H9 (cell line): ENCODE data around the gene SLC35E4. TPM values are rescaled to one million over a fixed set of nuclear protein-coding genes. Genes with fewer than 3 reads are reported as not detected.

Source experiments
- DNase-seq: peaks from one replicate; pipeline ENCODE4 v3.0.0-alpha.2; 2017
- H2AFZ ChIP-seq: one replicate; pipeline ENCODE4 v1.6.1; 2013; ENCODE audit warnings: mild to moderate bottlenecking, low read length, control low read depth, moderate library complexity
- H2AK5ac ChIP-seq: 2 replicates; pipeline ENCODE4 v1.6.1; 2013; ENCODE audit warnings: low read length, control low read depth, mixed read lengths; ENCODE audit not compliant: insufficient read length
- H2BK120ac ChIP-seq: one replicate; pipeline ENCODE4 v1.6.1; 2013; ENCODE audit warnings: low read depth, mild to moderate bottlenecking, low read length, control low read depth, inconsistent platforms; ENCODE audit not compliant: poor library complexity, severe bottlenecking
- H2BK12ac ChIP-seq: 2 replicates; pipeline ENCODE4 v1.6.1; 2013; ENCODE audit warnings: low read length, control low read depth, mixed read lengths, low read depth; ENCODE audit not compliant: insufficient read length
- H2BK15ac ChIP-seq: 2 replicates; pipeline ENCODE4 v1.6.1; 2013; ENCODE audit warnings: low read depth, low read length, control low read depth
- H2BK20ac ChIP-seq: one replicate; pipeline ENCODE4 v1.6.1; 2013; ENCODE audit warnings: low read depth, mild to moderate bottlenecking, low read length, control low read depth, inconsistent platforms; ENCODE audit not compliant: poor library complexity, severe bottlenecking
- H2BK5ac ChIP-seq: 2 replicates; pipeline ENCODE4 v1.6.1; 2013; ENCODE audit warnings: low read length, control low read depth, mixed read lengths; ENCODE audit not compliant: insufficient read length
- H3K14ac ChIP-seq: 2 replicates; pipeline ENCODE4 v1.6.1; 2013; ENCODE audit warnings: low read length, control low read depth; ENCODE audit not compliant: insufficient read depth
- H3K18ac ChIP-seq: 2 replicates; pipeline ENCODE4 v1.6.1; 2013; ENCODE audit warnings: low read depth, mild to moderate bottlenecking, mixed read lengths, low read length, control low read depth; ENCODE audit not compliant: insufficient read length
- H3K23ac ChIP-seq: 2 replicates; pipeline ENCODE4 v1.6.1; 2013; ENCODE audit warnings: low read length, control low read depth, mixed read lengths, low read depth; ENCODE audit not compliant: insufficient read length
- H3K23me2 ChIP-seq: 2 replicates; pipeline ENCODE4 v1.6.1; 2013; ENCODE audit warnings: low read depth, mild to moderate bottlenecking, mixed read lengths, low read length, control low read depth; ENCODE audit not compliant: insufficient read length, poor library complexity, severe bottlenecking
- H3K27ac ChIP-seq: 2 replicates; pipeline ENCODE4 v1.5.1; 2013; ENCODE audit warnings: low read length, control low read depth, mixed read lengths, low read depth; ENCODE audit not compliant: insufficient read length
- H3K27me3 ChIP-seq: 2 replicates; pipeline ENCODE4 v1.6.1; 2013; ENCODE audit warnings: low read length, control low read depth, inconsistent platforms; ENCODE audit not compliant: insufficient read depth
- H3K4ac ChIP-seq: 2 replicates; pipeline ENCODE4 v1.6.1; 2013; ENCODE audit warnings: low read depth, mild to moderate bottlenecking, control low read depth, inconsistent platforms, low read length, moderate library complexity
- H3K4me1 ChIP-seq: 2 replicates; pipeline ENCODE4 v1.6.1; 2013; ENCODE audit warnings: low read length, control low read depth, inconsistent platforms; ENCODE audit not compliant: insufficient read depth
- H3K4me2 ChIP-seq: 2 replicates; pipeline ENCODE4 v1.6.1; 2013; ENCODE audit warnings: low read length, control low read depth, mixed read lengths; ENCODE audit not compliant: insufficient read length, insufficient read depth
- H3K56ac ChIP-seq: 2 replicates; pipeline ENCODE4 v1.6.1; 2013; ENCODE audit warnings: low read depth, mild to moderate bottlenecking, mixed read lengths, low read length, control low read depth; ENCODE audit not compliant: insufficient read length
- H3K79me1 ChIP-seq: 2 replicates; pipeline ENCODE4 v1.6.1; 2013; ENCODE audit warnings: low read depth, mild to moderate bottlenecking, moderate library complexity, low read length, control low read depth, inconsistent platforms; ENCODE audit not compliant: insufficient read depth, poor library complexity, severe bottlenecking
- H3K79me2 ChIP-seq: 2 replicates; pipeline ENCODE4 v1.6.1; 2013; ENCODE audit warnings: low read length, control low read depth, inconsistent platforms; ENCODE audit not compliant: insufficient read depth
- H3K9ac ChIP-seq: 2 replicates; pipeline ENCODE4 v1.6.1; 2013; ENCODE audit warnings: low read length, control low read depth, mixed read lengths; ENCODE audit not compliant: insufficient read length; ENCODE audit errors: extremely low read depth
- H3K9me3 ChIP-seq: one replicate; pipeline ENCODE4 v1.6.1; 2013; ENCODE audit warnings: low read depth, low read length, inconsistent platforms; ENCODE audit not compliant: control insufficient read depth
- H3T11ph ChIP-seq: one replicate; pipeline ENCODE4 v1.6.1; 2013; ENCODE audit warnings: mild to moderate bottlenecking, low read length, control low read depth, inconsistent platforms
- H4K20me1 ChIP-seq: one replicate; pipeline ENCODE4 v1.6.1; 2013; ENCODE audit not compliant: control insufficient read depth, insufficient read length, insufficient read depth
- H4K5ac ChIP-seq: 2 replicates; pipeline ENCODE4 v1.6.1; 2013; ENCODE audit warnings: low read depth, mild to moderate bottlenecking, mixed read lengths, low read length, control low read depth; ENCODE audit not compliant: insufficient read length
- H4K8ac ChIP-seq: replicated peaks from 2 replicates; pipeline ENCODE4 v1.6.1; 2013; ENCODE audit warnings: low read length, control low read depth, mixed read lengths, low read depth; ENCODE audit not compliant: insufficient read length
- H4K91ac ChIP-seq: 2 replicates; pipeline ENCODE4 v1.6.1; 2013; ENCODE audit warnings: low read depth, mild to moderate bottlenecking, moderate library complexity, mixed read lengths, low read length, control low read depth; ENCODE audit not compliant: insufficient read length
- H3K27ac Mint-ChIP-seq, 3 experiments: 2 replicates in 2 of 3; 3 replicates in 1 of 3; pipeline ENCODE4 v1.8.0; 2020 to 2021; ENCODE audit warnings: mixed read lengths in 3 of 3, mild to moderate bottlenecking in 1 of 3, moderate library complexity in 1 of 3
- H3K27me3 Mint-ChIP-seq: 2 replicates; pipeline ENCODE4 v1.8.0; 2021; ENCODE audit warnings: low read depth, mild to moderate bottlenecking, moderate library complexity, mixed read lengths
- H3K36me3 Mint-ChIP-seq, 3 experiments: 2 replicates in 2 of 3; 3 replicates in 1 of 3; pipeline ENCODE4 v1.8.0; 2020 to 2021; ENCODE audit warnings: low read depth in 3 of 3, mixed read lengths in 3 of 3; ENCODE audit not compliant: insufficient read depth in 1 of 3
- H3K4me1 Mint-ChIP-seq, 2 experiments: 2 replicates each; pipeline ENCODE4 v1.8.0; 2020; ENCODE audit warnings: mixed read lengths in 2 of 2
- H3K4me3 Mint-ChIP-seq, 2 experiments: 2 replicates in 1 of 2; 3 replicates in 1 of 2; pipeline ENCODE4 v1.8.0; 2020 to 2021; ENCODE audit warnings: mild to moderate bottlenecking in 2 of 2, mixed read lengths in 2 of 2, moderate library complexity in 1 of 2
- H3K9me3 Mint-ChIP-seq, 2 experiments: 2 replicates in 1 of 2; 3 replicates in 1 of 2; pipeline ENCODE4 v1.8.0; 2020; ENCODE audit warnings: mild to moderate bottlenecking in 2 of 2, mixed read lengths in 2 of 2, moderate library complexity in 1 of 2
- WGBS: extraction: QIAGEN DNeasy Blood & Tissue Kit; methylation state at CpG from one replicate; pipeline ENCODE4 v1.1.7; 2013; ENCODE audit warnings: missing lambda C conversion rate, low lambda C conversion rate, mixed read lengths; ENCODE audit not compliant: insufficient read length; ENCODE audit errors: extremely low coverage; 5-methylcytosine and 5-hydroxymethylcytosine counted together
- total RNA-seq: library from RNA; stranded (reverse); gene quantifications from 2 replicates; pipeline ENCODE4 v1.2.1, GENCODE V29; 2021
- TF ChIP-seq, protein P1 (sequence below): fragments of 200-600 bp; sonication (generic); conservative IDR thresholded peaks from 3 replicates; pipeline ENCODE4 v1.8.0; 2021; ENCODE audit warnings: antibody characterized with exemption, mild to moderate bottlenecking

SLC35E4 gene
- total RNA-seq, 1 experiment from 2014 or later: 3.7 TPM

DNA sequence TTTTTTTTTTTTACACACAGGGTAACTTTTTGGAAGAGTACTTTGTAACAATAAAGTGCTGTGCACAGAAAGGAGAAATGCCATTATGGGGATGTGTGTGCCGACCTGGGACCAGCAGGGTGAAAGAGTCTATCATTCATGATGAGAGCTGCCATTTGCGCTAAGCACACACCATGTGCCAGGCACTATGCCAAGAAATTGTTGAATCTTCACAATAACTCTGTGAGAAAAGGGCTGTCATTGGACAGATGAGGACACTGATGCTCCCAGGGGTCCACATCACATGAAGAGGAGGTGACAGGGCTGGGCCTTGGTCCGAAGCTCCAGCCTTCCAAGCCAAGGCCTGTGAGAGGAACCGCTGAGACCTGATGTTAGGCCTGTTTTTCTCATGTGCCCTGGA lies 26.5 kb downstream of the SLC35E4 start:
- Mint-ChIP-seq H3K9me3 (peaks cover 0 to 3% of the 10 kb centered on the region in 2 experiments; a peak in 2 of 5 replicates), H3K36me3 (peaks cover 0 to 34% (median 10%) of the 10 kb centered on the region in 3 experiments; a peak in 4 of 7 replicates)
- H3K9me3 ChIP-seq: no peaks in the 10 kb centered on the region

More for the DNA sequence above, 26.5 kb downstream of the SLC35E4 start:
- no peaks in the 10 kb centered on the region for H3K79me1 ChIP-seq
- no peak overlapping the region for H3K4me3 Mint-ChIP-seq
- no peak overlapping the region for H2BK12ac ChIP-seq
- no peaks in the 10 kb centered on the region for H3K79me2 ChIP-seq
- H3K23me2 ChIP-seq: peaks cover 4% of the 10 kb centered on the region
- no peak overlapping the region for H3K23ac ChIP-seq
- H3T11ph ChIP-seq: no peak overlapping the region
- no peak overlapping the region for H2BK15ac ChIP-seq
- no peaks in the 10 kb centered on the region; the same call in 1 of the 2 replicates for H3K27me3 ChIP-seq
- no peak overlapping the region for H3K4me2 ChIP-seq
- H3K27ac Mint-ChIP-seq: no peak overlapping the region
- no peak overlapping the region for H3K4ac ChIP-seq
- peak overlapping the region; percentile 16 for H3K56ac ChIP-seq
- no peak overlapping the region for H3K27ac ChIP-seq
- H2BK20ac ChIP-seq: no peak overlapping the region
- H4K5ac ChIP-seq: no peak overlapping the region
- TF ChIP-seq, protein P1, sequence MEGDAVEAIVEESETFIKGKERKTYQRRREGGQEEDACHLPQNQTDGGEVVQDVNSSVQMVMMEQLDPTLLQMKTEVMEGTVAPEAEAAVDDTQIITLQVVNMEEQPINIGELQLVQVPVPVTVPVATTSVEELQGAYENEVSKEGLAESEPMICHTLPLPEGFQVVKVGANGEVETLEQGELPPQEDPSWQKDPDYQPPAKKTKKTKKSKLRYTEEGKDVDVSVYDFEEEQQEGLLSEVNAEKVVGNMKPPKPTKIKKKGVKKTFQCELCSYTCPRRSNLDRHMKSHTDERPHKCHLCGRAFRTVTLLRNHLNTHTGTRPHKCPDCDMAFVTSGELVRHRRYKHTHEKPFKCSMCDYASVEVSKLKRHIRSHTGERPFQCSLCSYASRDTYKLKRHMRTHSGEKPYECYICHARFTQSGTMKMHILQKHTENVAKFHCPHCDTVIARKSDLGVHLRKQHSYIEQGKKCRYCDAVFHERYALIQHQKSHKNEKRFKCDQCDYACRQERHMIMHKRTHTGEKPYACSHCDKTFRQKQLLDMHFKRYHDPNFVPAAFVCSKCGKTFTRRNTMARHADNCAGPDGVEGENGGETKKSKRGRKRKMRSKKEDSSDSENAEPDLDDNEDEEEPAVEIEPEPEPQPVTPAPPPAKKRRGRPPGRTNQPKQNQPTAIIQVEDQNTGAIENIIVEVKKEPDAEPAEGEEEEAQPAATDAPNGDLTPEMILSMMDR: no peak
- no peak overlapping the region for H2BK120ac ChIP-seq
- peaks cover 14 to 16% of the 10 kb centered on the region in 2 experiments for H3K4me1 Mint-ChIP-seq
- H3K4me1 ChIP-seq: peaks cover 2% of the 10 kb centered on the region; the same call in 1 of the 2 replicates
- H2AFZ ChIP-seq: no peak overlapping the region
- peaks cover 15% of the 10 kb centered on the region for H3K27me3 Mint-ChIP-seq
- no peak for DNase-seq
- no peaks in the 10 kb centered on the region for H4K20me1 ChIP-seq
- H3K18ac ChIP-seq: no peak overlapping the region
- no peak overlapping the region for H3K14ac ChIP-seq
- H4K91ac ChIP-seq: no peak overlapping the region
- H2BK5ac ChIP-seq: no peak overlapping the region
- no peak overlapping the region for H3K9ac ChIP-seq
- no CpG with 5 or more reads among the region's 4 CpGs for WGBS
- no peak overlapping the region for H2AK5ac ChIP-seq
- H4K8ac ChIP-seq: no peak overlapping the region
